KMS-11 (cell line): ENCODE data around the gene VTCN1.

Source experiments
- H2AFZ ChIP-seq: fragments of 200-600 bp; sonication (generic); 2 replicates; pipeline ENCODE4 v1.6.1; 2016; ENCODE audit warnings: antibody characterized with exemption, mixed run types, low read depth
- H3K27ac ChIP-seq: fragments of 200-600 bp; sonication (generic); 2 replicates; pipeline ENCODE4 v1.6.1; 2016; ENCODE audit warnings: mild to moderate bottlenecking, mixed run types
- H3K27me3 ChIP-seq: fragments of 200-600 bp; sonication (generic); 2 replicates; pipeline ENCODE4 v1.6.1; 2017; ENCODE audit warnings: mild to moderate bottlenecking, low read depth, mixed run types, moderate library complexity; ENCODE audit not compliant: insufficient read depth
- H3K36me3 ChIP-seq: fragments of 200-600 bp; sonication (generic); 2 replicates; pipeline ENCODE4 v1.6.1; 2017; ENCODE audit warnings: mild to moderate bottlenecking, mixed run types; ENCODE audit not compliant: insufficient read depth
- H3K4me1 ChIP-seq: fragments of 200-600 bp; sonication (generic); 2 replicates; pipeline ENCODE4 v1.6.1; 2016; ENCODE audit warnings: mild to moderate bottlenecking, low read depth, mixed run types; ENCODE audit not compliant: poor library complexity, severe bottlenecking
- H3K4me2 ChIP-seq: fragments of 200-600 bp; sonication (generic); 2 replicates; pipeline ENCODE4 v1.7.0; 2016; ENCODE audit warnings: mild to moderate bottlenecking, mixed run types
- H3K4me3 ChIP-seq: fragments of 200-600 bp; sonication (generic); IDR thresholded peaks from 2 replicates; pipeline ENCODE4 v1.6.1; 2017; ENCODE audit warnings: low read depth, low read length, mixed read lengths; ENCODE audit not compliant: insufficient read depth
- H3K79me2 ChIP-seq: fragments of 200-600 bp; sonication (generic); 2 replicates; pipeline ENCODE4 v1.6.1; 2016; ENCODE audit warnings: low read depth, mixed run types; ENCODE audit not compliant: insufficient read depth
- H3K9ac ChIP-seq: fragments of 200-600 bp; sonication (generic); 2 replicates; pipeline ENCODE4 v1.6.1; 2016; ENCODE audit warnings: mild to moderate bottlenecking, mixed run types
- H4K20me1 ChIP-seq: fragments of 200-600 bp; sonication (generic); 2 replicates; pipeline ENCODE4 v1.6.1; 2016; ENCODE audit warnings: mild to moderate bottlenecking, mixed run types; ENCODE audit not compliant: insufficient read depth
- CTCF ChIP-seq: fragments of 200-600 bp; sonication (generic); conservative IDR thresholded peaks from 2 replicates; pipeline ENCODE4 v1.6.1; 2017; ENCODE audit warnings: low read depth, mild to moderate bottlenecking, antibody characterized with exemption, low read length, moderate library complexity, mixed read lengths

Gene VTCN1

GRCh38 chr1:117146072-117146471 is 64.7 kb downstream of the VTCN1 start:
- Histone ChIP-seq H3K4me1 (no peaks in the 10 kb centered on the region), H3K36me3 (no peaks in the 10 kb centered on the region), H3K4me2 (no peak overlapping the region), H4K20me1 (no peaks in the 10 kb centered on the region), H3K27me3 (no peaks in the 10 kb centered on the region), H3K27ac (no peak overlapping the region), H3K79me2 (no peaks in the 10 kb centered on the region), H2AFZ (no peak overlapping the region), H3K9ac (no peak overlapping the region), H3K4me3 (no peak overlapping the region)
- no peak for TF ChIP-seq CTCF

- Histone ChIP-seq H3K4me3 (no peak overlapping the region), H3K4me1 (no peaks in the 10 kb centered on the region), H3K27me3 (no peaks in the 10 kb centered on the region), H3K9ac (no peak overlapping the region), H4K20me1 (no peaks in the 10 kb centered on the region), H3K27ac (no peak overlapping the region), H3K4me2 (no peak overlapping the region), H3K79me2 (no peaks in the 10 kb centered on the region), H2AFZ (no peak overlapping the region), H3K36me3 (no peaks in the 10 kb centered on the region)
- TF ChIP-seq CTCF: no peak
Measured at GRCh38 chr1:117143871-117144270, 66.9 kb downstream of the VTCN1 start.

- no peaks in the 10 kb centered on the region for H3K4me1 ChIP-seq
- no peak overlapping the region for H3K4me2 ChIP-seq
- H3K36me3 ChIP-seq: no peaks in the 10 kb centered on the region
- H3K4me3 ChIP-seq: no peak overlapping the region
- H4K20me1 ChIP-seq: no peaks in the 10 kb centered on the region
- no peaks in the 10 kb centered on the region for H3K27me3 ChIP-seq
- no peak overlapping the region for H3K9ac ChIP-seq
- no peaks in the 10 kb centered on the region for H3K79me2 ChIP-seq
- H3K27ac ChIP-seq: no peak overlapping the region
- TF ChIP-seq CTCF: no peak
- H2AFZ ChIP-seq: no peak overlapping the region
Measured at GRCh38 chr1:117143172-117143571, 67.6 kb downstream of the VTCN1 start.

GRCh38 chr1:117142200-117142599 is 68.5 kb downstream of the VTCN1 start:
- H3K79me2 ChIP-seq: no peaks in the 10 kb centered on the region
- no peaks in the 10 kb centered on the region for H4K20me1 ChIP-seq
- H3K36me3 ChIP-seq: no peaks in the 10 kb centered on the region
- no peak overlapping the region for H3K9ac ChIP-seq
- TF ChIP-seq CTCF: no peak
- no peaks in the 10 kb centered on the region for H3K27me3 ChIP-seq
- no peak overlapping the region for H2AFZ ChIP-seq
- no peak overlapping the region for H3K4me3 ChIP-seq
- H3K27ac ChIP-seq: no peak overlapping the region
- no peaks in the 10 kb centered on the region for H3K4me1 ChIP-seq
- no peak overlapping the region for H3K4me2 ChIP-seq

- H2AFZ ChIP-seq: no peak overlapping the region
- no peaks in the 10 kb centered on the region for H3K4me1 ChIP-seq
- H3K4me2 ChIP-seq: no peak overlapping the region
- no peak for TF ChIP-seq CTCF
- no peak overlapping the region for H3K27ac ChIP-seq
- no peaks in the 10 kb centered on the region for H3K27me3 ChIP-seq
- H3K79me2 ChIP-seq: no peaks in the 10 kb centered on the region
- H3K36me3 ChIP-seq: no peaks in the 10 kb centered on the region
- H4K20me1 ChIP-seq: no peaks in the 10 kb centered on the region
- H3K4me3 ChIP-seq: no peak overlapping the region
- H3K9ac ChIP-seq: no peak overlapping the region
Measured at GRCh38 chr1:117138561-117138960, 72.2 kb downstream of the VTCN1 start.
